HUES6 (cell line): ENCODE measurements around the gene TRPM5.

ENCODE experiments used
- H3K27ac ChIP-seq: 2 replicates; pipeline ENCODE4 v1.7.0; 2013; ENCODE audit warnings: low read depth, mild to moderate bottlenecking, low read length, inconsistent platforms
- H3K27me3 ChIP-seq: 2 replicates; pipeline ENCODE4 v1.6.1; 2013; ENCODE audit warnings: low read length; ENCODE audit not compliant: control insufficient read depth, insufficient read depth
- H3K36me3 ChIP-seq: 2 replicates; pipeline ENCODE4 v1.6.1; 2013; ENCODE audit warnings: low read length; ENCODE audit not compliant: control insufficient read depth, insufficient read depth
- H3K4me1 ChIP-seq: 2 replicates; pipeline ENCODE4 v1.6.1; 2013; ENCODE audit warnings: low read length; ENCODE audit not compliant: control insufficient read depth, insufficient read depth
- H3K4me3 ChIP-seq: 2 replicates; pipeline ENCODE4 v1.5.1; 2013; ENCODE audit warnings: low read depth, low read length
- H3K9ac ChIP-seq: one replicate; pipeline ENCODE4 v1.6.1; 2013; ENCODE audit warnings: mild to moderate bottlenecking, low read length
- H3K9me3 ChIP-seq: 2 replicates; pipeline ENCODE4 v1.6.1; 2013; ENCODE audit warnings: low read depth, low read length; ENCODE audit not compliant: control insufficient read depth, insufficient read depth

TRPM5 gene

DNA sequence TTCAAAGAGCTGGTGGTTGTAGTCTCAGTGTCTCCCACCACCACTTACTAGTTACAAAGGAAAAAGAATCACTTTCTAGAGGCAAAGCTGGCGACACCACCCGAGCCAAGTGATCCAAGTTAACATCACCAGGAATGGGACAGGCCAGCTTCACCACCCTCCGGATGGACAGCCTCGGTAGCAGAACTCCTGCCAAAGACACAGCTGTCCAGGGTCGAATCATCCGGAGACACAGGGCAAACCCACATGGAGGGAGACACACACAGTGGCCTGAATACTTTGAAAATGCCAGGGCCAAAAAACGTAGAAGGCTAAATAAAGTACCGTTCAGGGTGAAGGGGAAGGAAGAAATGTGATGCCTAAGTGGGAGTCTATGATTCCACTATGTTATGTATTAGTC is 33.6 kb upstream of the TRPM5 start:
- Histone ChIP-seq H3K9ac (no peak overlapping the region), H3K9me3 (peaks cover 31% of the 10 kb centered on the region), H3K36me3 (no peaks in the 10 kb centered on the region), H3K27me3 (peaks cover 61% of the 10 kb centered on the region), H3K4me3 (no peak overlapping the region), H3K4me1 (no peaks in the 10 kb centered on the region), H3K27ac (no peak overlapping the region)

DNA sequence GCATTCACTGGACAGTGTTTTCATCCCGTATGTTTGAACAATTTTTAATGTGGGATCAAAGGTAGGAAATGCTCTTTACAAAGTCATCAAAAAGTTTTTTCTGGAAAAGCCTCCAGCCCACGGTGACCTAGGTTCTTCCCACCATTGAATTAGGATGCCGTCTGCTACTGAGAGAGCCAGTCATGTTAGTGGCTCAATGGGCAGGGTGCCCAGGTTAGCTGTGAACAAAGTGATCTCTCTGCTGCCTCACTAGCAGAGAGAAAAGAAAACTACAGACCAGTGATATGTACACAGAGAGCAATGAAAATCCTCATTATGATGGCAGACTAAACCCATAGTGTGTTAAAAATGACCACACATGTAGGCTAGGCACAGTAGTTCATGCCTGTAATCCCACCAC is 32.9 kb upstream of the TRPM5 start:
- H3K4me1 ChIP-seq: no peaks in the 10 kb centered on the region
- no peak overlapping the region for H3K27ac ChIP-seq
- H3K27me3 ChIP-seq: peaks cover 61% of the 10 kb centered on the region
- H3K4me3 ChIP-seq: no peak overlapping the region
- H3K9ac ChIP-seq: no peak overlapping the region
- peaks cover 31% of the 10 kb centered on the region for H3K9me3 ChIP-seq
- H3K36me3 ChIP-seq: no peaks in the 10 kb centered on the region

DNA sequence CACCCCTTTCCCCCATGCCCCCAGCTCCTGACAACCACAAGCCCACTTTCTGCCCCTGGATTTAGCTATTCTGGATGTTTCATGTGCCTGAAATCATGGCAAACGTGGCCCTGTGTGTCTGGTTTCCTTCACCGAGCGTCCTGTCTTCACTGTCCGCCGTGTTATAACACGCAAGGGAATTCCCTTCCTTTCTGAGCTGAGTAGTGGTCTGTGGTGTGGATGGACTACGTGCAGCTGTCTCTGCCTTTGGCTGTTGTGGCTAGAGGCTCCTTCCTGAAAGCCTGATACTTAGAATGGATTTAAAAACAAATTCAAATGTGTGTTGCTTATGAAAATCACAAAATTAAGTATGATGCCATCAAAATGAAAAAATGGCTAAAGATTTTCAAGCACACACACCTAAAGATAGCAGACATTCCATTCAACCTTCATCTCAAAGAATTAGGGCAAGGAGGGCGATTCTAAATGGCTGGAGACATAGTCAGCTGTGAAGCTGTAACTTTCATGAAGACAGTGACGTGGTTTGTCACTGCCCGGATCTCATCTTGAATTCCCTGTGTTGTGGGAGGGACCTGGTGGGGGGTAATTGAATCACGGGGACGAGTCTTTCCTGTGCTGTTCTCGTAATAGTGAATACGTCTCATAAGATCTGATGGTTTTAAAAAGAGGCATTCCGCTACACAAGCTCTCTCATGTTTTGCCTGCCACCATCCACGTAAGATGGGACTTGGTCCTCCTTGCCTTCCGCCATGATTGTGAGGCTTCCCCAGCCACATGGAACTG is 31.0 kb upstream of the TRPM5 start:
- Histone ChIP-seq H3K4me3 (no peak overlapping the region), H3K27me3 (peaks cover 65% of the 10 kb centered on the region), H3K9ac (no peak overlapping the region), H3K4me1 (no peaks in the 10 kb centered on the region), H3K36me3 (no peaks in the 10 kb centered on the region), H3K27ac (no peak overlapping the region), H3K9me3 (peaks cover 21% of the 10 kb centered on the region)

DNA sequence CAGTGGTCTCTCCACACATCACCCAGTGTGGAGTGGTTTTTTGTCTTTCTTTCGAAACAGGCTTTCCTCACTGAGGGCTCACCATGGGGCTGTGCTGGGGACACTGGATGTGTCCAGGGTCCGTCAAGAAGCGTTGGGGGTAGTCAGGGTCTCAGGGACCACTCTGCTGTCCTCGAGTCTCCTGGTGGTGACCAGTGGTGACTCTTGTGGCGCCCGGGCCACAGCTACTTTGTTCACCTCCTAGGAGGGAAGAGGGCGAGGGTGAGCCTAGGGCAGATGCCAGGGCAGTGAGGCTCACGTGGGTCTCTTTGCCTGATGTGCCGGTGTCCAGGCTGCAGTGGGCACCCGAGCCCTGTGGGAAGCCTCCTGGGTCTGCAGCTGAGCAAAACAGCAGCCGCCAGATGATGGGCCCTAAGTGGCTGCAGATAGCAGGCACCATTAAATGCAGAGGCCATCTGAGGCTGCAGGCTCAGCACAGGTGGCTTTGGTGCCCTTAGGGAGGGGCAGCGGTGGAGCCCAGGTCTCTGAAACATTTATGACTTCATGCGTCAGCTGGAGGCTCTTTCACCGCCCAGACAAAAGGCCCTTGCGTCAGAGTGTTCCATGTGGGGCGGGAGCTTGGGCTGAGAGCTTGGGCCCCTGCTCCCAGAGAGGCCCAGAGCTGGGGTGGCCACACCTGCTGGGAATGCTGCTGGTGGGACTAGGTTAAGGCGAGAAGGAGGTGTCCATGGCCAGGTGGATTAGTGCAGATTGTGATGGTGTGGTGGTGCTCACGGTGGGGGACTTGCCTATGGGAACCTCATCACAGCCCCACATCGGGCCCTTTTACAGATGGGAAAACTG is 30.0 kb upstream of the TRPM5 start:
- H3K27ac ChIP-seq: no peak overlapping the region
- peaks cover 72% of the 10 kb centered on the region for H3K27me3 ChIP-seq
- peaks cover 12% of the 10 kb centered on the region for H3K9me3 ChIP-seq
- no peak overlapping the region for H3K9ac ChIP-seq
- H3K4me1 ChIP-seq: no peaks in the 10 kb centered on the region
- H3K36me3 ChIP-seq: no peaks in the 10 kb centered on the region
- H3K4me3 ChIP-seq: no peak overlapping the region

DNA sequence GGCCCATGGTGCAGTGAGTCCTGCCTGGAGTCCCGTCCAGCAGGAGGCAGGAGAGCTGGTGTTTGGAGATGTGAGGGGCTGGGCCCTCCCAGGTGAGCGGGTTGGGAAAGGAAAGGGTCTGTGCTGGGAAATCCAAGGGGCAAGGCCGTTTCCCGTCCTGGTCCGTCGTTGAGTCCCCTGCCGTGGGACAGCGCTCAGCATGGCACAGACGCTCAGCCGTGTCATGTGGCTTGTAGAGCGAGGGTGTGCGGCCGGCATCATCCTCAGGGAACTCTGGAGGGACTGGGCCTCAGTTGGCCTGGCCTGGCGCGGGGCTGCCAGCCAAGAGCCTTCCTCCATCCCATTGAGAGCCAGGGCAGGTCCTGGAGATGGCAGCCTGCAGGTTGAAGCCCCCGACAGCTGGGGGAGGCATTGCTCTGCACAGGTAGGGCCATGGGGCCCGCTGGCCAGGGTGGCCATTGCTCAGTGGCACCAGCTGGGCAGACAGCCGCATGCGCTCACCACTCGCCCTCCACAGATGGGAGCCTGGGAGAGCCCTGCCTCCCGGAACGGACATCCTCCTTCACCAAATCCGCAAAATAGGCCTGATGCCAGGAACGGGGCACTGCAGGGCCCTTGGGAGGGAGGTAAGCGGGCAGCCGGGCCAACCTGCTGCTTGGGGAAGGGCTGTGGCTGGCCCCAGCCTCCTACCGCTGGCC is 29.2 kb upstream of the TRPM5 start:
- Histone ChIP-seq H3K4me1 (no peaks in the 10 kb centered on the region), H3K27ac (no peak overlapping the region), H3K9me3 (peaks cover 6% of the 10 kb centered on the region; the same call in 1 of the 2 replicates), H3K27me3 (peaks cover 77% of the 10 kb centered on the region), H3K4me3 (no peak overlapping the region), H3K36me3 (no peaks in the 10 kb centered on the region), H3K9ac (no peak overlapping the region)

DNA sequence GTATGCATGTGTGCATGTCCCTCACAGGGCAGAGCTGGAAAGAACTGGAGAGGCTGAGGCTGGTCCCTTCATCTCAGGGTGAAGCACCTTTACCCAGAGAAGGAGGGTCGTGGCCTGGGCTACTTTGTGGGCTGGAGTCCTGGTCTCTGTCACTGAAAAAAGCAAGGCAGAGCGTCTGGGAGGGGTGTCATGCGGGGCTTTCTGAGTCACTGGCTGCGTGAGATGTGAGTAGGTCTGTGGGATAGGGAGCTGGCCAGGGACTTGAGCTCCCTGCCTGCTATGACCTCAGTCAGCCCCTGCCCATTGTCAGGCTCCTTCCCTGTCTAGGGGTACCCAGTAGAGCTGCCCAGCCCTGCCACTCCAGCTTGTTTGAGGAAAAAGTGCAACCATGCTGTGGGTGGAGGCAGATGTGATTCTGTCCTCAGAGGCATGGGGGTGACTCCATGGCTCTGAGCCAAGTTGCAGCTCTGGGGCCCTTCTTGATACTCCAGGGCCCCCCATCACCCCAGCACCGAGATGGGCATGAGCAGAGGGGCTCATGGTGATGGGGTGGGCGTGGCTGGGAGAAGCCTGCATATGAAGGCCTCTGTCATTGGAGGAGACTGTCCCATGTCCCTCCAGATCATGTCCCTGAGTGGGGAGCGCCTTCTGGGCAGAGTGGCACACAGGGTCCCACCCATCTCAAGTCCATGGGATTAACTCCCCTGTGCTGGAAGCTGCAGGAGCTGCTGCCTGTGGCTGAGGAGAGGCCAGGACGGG is 28.3 kb upstream of the TRPM5 start:
- H3K4me3 ChIP-seq: no peak overlapping the region
- H3K27ac ChIP-seq: no peak overlapping the region
- no peak overlapping the region for H3K9ac ChIP-seq
- H3K36me3 ChIP-seq: no peaks in the 10 kb centered on the region
- peaks cover 79% of the 10 kb centered on the region for H3K27me3 ChIP-seq
- H3K9me3 ChIP-seq: no peaks in the 10 kb centered on the region; the same call in 1 of the 2 replicates
- H3K4me1 ChIP-seq: no peaks in the 10 kb centered on the region

DNA sequence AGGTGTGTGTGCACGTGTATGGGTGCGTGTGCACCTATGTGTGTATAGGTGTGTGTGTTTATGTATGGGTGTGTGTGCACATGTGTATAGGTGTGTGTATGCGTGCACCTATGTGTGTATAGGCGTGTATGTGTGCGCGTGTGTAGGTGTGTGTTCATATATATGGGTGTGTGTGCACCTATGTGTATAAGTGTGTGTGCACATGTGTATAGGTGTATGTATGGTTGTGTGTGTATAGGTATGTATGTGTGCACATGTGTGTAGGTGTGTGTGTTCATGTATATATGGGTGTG is 27.4 kb upstream of the TRPM5 start:
- H3K9ac ChIP-seq: no peak overlapping the region
- H3K9me3 ChIP-seq: no peaks in the 10 kb centered on the region; the same call in 1 of the 2 replicates
- no peak overlapping the region for H3K27ac ChIP-seq
- no peaks in the 10 kb centered on the region for H3K4me1 ChIP-seq
- no peak overlapping the region for H3K4me3 ChIP-seq
- H3K36me3 ChIP-seq: no peaks in the 10 kb centered on the region
- H3K27me3 ChIP-seq: peaks cover 82% of the 10 kb centered on the region

DNA sequence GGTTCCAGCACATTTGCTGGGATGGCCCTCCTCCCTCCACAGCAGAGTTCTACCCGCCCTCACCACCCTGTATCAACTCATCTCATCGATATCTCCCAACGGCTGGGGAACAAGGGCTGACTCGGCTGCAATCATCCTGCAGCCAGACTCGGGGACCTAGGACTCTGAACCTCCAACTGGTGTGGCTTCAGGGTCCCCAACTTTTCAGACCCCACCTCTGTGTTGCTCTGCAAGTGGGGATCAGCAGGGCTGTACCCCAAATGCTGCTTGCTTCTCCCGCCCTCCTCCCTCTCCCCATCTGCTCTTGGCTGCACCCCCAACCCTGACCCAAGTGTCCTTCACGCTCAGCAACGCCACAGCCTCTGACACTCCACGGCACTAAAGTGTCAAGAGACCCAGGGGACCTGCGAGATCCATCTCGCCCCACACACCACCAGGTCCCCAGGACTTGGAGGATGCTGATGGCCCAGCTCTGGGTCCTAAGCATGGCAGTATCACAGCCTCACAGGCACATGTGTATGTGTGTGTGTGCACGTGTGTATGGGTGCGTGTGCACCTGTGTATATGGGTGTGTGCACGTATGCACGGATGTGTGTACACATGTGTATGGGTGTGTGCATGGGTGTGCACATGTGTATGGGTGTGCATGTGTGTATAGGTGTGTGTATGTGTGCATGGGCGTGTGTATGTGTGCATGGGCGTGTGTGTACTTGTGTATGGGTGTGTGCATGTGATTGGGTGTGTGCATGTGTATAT is 26.9 kb upstream of the TRPM5 start:
- Histone ChIP-seq H3K9me3 (no peaks in the 10 kb centered on the region; the same call in 1 of the 2 replicates), H3K27ac (no peak overlapping the region), H3K36me3 (no peaks in the 10 kb centered on the region), H3K4me3 (no peak overlapping the region), H3K9ac (no peak overlapping the region), H3K27me3 (peaks cover 85% of the 10 kb centered on the region), H3K4me1 (no peaks in the 10 kb centered on the region)

DNA sequence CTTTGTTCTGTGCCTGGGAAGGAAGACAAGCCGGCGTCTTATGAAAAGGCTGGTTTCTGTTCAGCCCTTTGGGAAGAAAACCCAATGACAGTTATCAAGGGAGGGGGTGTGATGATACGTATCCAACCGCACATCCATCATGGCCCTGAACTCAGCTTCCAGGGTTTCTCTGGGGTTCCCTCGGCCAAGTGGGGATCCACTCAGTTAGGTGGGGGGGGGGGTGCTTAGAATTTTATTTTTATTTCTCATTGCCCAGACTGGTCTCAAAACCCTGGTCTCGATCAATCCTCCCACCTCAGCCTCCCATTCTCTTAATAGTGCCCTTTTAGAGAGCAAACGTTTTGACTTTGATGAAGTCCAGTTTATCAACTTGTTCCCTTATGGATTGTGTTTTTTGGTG is 26.2 kb upstream of the TRPM5 start:
- no peak overlapping the region for H3K4me3 ChIP-seq
- H3K27ac ChIP-seq: no peak overlapping the region
- H3K9ac ChIP-seq: no peak overlapping the region
- H3K4me1 ChIP-seq: no peaks in the 10 kb centered on the region
- peaks cover 84% of the 10 kb centered on the region for H3K27me3 ChIP-seq
- no peaks in the 10 kb centered on the region for H3K36me3 ChIP-seq
- no peaks in the 10 kb centered on the region; the same call in 1 of the 2 replicates for H3K9me3 ChIP-seq
